GM23338 (cell line): ENCODE measurements around the gene PLXNA2. TPM values are rescaled to one million over a fixed set of nuclear protein-coding genes. Genes with fewer than 3 reads are reported as not detected.

Experiments
- ATAC-seq: fragments of 200-7000 bp; cut with Tn5 transposase; 3 replicates; pipeline ENCODE4 v1.9.1; 2020
- DNase-seq: peaks from one replicate; pipeline ENCODE4 v3.0.0-alpha.2; 2015; ENCODE audit warnings: low spot score
- H2AFZ ChIP-seq: fragments of 200-600 bp; sonication (generic); 2 replicates; pipeline ENCODE4 v1.8.0; 2016; ENCODE audit warnings: antibody characterized with exemption, mild to moderate bottlenecking, moderate library complexity
- H3F3A ChIP-seq: fragments of 200-600 bp; sonication (generic); replicated peaks from 2 replicates; pipeline ENCODE4 v1.8.0; 2017; ENCODE audit warnings: antibody characterized with exemption, mixed run types, low read depth
- H3K27ac ChIP-seq: fragments of 200-600 bp; sonication (generic); 2 replicates; pipeline ENCODE4 v1.6.1; 2016; ENCODE audit warnings: low read depth
- H3K27me3 ChIP-seq: fragments of 200-600 bp; sonication (generic); 2 replicates; pipeline ENCODE4 v1.8.0; 2016; ENCODE audit warnings: mild to moderate bottlenecking, mixed run types, moderate library complexity; ENCODE audit not compliant: insufficient read depth
- H3K36me3 ChIP-seq: fragments of 200-600 bp; sonication (generic); 2 replicates; pipeline ENCODE4 v1.8.0; 2016; ENCODE audit warnings: mild to moderate bottlenecking; ENCODE audit not compliant: insufficient read depth
- H3K4me1 ChIP-seq: fragments of 200-600 bp; sonication (generic); 2 replicates; pipeline ENCODE4 v1.8.0; 2016; ENCODE audit warnings: mild to moderate bottlenecking, moderate library complexity; ENCODE audit not compliant: insufficient read depth
- H3K4me2 ChIP-seq: fragments of 200-600 bp; sonication (generic); 2 replicates; pipeline ENCODE4 v1.7.1; 2017; ENCODE audit warnings: mixed run types
- H3K4me3 ChIP-seq: fragments of 200-600 bp; sonication (generic); 2 replicates; pipeline ENCODE4 v1.6.1; 2016; ENCODE audit warnings: mixed run types
- H3K79me2 ChIP-seq: fragments of 200-600 bp; sonication (generic); replicated peaks from 2 replicates; pipeline ENCODE4 v1.8.0; 2017; ENCODE audit warnings: mild to moderate bottlenecking; ENCODE audit not compliant: insufficient read depth
- H3K9me2 ChIP-seq: fragments of 200-600 bp; sonication (generic); 2 replicates; pipeline ENCODE4 v1.8.0; 2017; ENCODE audit not compliant: insufficient read depth
- H4K20me1 ChIP-seq: fragments of 200-600 bp; sonication (generic); replicated peaks from 2 replicates; pipeline ENCODE4 v1.8.0; 2017; ENCODE audit warnings: mild to moderate bottlenecking; ENCODE audit not compliant: insufficient read depth
- H3K27ac Mint-ChIP-seq: 2 replicates; pipeline ENCODE4 v1.8.0; 2020; ENCODE audit warnings: inconsistent platforms, mild to moderate bottlenecking, moderate library complexity, mixed read lengths
- H3K27me3 Mint-ChIP-seq: 3 replicates; pipeline ENCODE4 v1.8.0; 2022; ENCODE audit warnings: low read depth, mild to moderate bottlenecking, moderate library complexity, mixed read lengths, inconsistent platforms; ENCODE audit not compliant: insufficient read depth, poor library complexity
- H3K36me3 Mint-ChIP-seq: 3 replicates; pipeline ENCODE4 v1.8.0; 2021; ENCODE audit warnings: low read depth, mild to moderate bottlenecking, inconsistent platforms, moderate library complexity, mixed read lengths
- H3K4me1 Mint-ChIP-seq: 3 replicates; pipeline ENCODE4 v1.8.0; 2020; ENCODE audit warnings: mild to moderate bottlenecking, inconsistent platforms, mixed read lengths
- H3K4me3 Mint-ChIP-seq: 3 replicates; pipeline ENCODE4 v1.8.0; 2021; ENCODE audit warnings: moderate library complexity, mild to moderate bottlenecking, inconsistent platforms, mixed read lengths
- H3K9me3 Mint-ChIP-seq: 3 replicates; pipeline ENCODE4 v1.8.0; 2020; ENCODE audit warnings: moderate library complexity, mild to moderate bottlenecking, inconsistent platforms, mixed read lengths
- CREB1 ChIP-seq: fragments of 250-450 bp; sonication (Bioruptor Pico); IDR thresholded peaks from 2 replicates; pipeline ENCODE4 v1.5.0; 2020; ENCODE audit warnings: low read depth, mild to moderate bottlenecking, moderate library complexity
- EZH2phosphoT487 ChIP-seq: fragments of 200-600 bp; sonication (generic); IDR thresholded peaks from one replicate; pipeline ENCODE4 v1.8.1; 2018; ENCODE audit warnings: antibody characterized with exemption; ENCODE audit not compliant: unreplicated experiment
- JUNB ChIP-seq: IDR thresholded peaks from one replicate; pipeline ENCODE4 v1.6.1; 2016; ENCODE audit warnings: antibody characterized with exemption; ENCODE audit not compliant: unreplicated experiment
- NANOG ChIP-seq: IDR thresholded peaks from 2 replicates; pipeline ENCODE4 v1.6.1; 2016; ENCODE audit warnings: antibody characterized with exemption, borderline replicate concordance
- POLR2AphosphoS5 ChIP-seq: IDR thresholded peaks from 2 replicates; pipeline ENCODE4 v1.6.1; 2016; ENCODE audit warnings: antibody characterized with exemption, low read depth
- STAT1 ChIP-seq: IDR thresholded peaks from one replicate; pipeline ENCODE4 v1.6.1; 2016; ENCODE audit warnings: antibody characterized with exemption; ENCODE audit not compliant: unreplicated experiment
- ZNF114 ChIP-seq: fragments of 250-450 bp; sonication (Bioruptor Pico); IDR thresholded peaks from 2 replicates; pipeline ENCODE4 v1.5.0; 2020; ENCODE audit warnings: mild to moderate bottlenecking, moderate library complexity
- ZNF331 ChIP-seq: fragments of 250-450 bp; sonication (Bioruptor Pico); IDR thresholded peaks from 2 replicates; pipeline ENCODE4 v1.5.0; 2020; ENCODE audit warnings: low read depth, mild to moderate bottlenecking, moderate library complexity
- polyA plus RNA-seq: library from polyadenylated mRNA; unstranded; fragments of >200 nt; fragmentation: Nextera tagmentation; extraction: Ambion mirVana; gene quantifications from 2 replicates; pipeline ENCODE4 v1.2.1, GENCODE V29; 2016
- total RNA-seq: library from RNA; depleted of rRNA; stranded (reverse); fragments of >200 nt; shearing (Covaris generic); gene quantifications from 2 replicates; pipeline ENCODE4 v1.2.3, GENCODE V29; 2014
- TF ChIP-seq, protein P1 (sequence below): IDR thresholded peaks from 2 replicates; pipeline ENCODE4 v1.6.1; 2016; ENCODE audit warnings: antibody characterized with exemption
- TF ChIP-seq, protein P2 (sequence below), 2 experiments: fragments of 200-600 bp in 1 of 2; sonication (generic) in 1 of 2; conservative IDR thresholded peaks; 2 replicates each; pipeline versions ENCODE4 v1.5.1 to v1.6.1; 2016 to 2017; ENCODE audit warnings: antibody characterized with exemption in 2 of 2, low read depth in 2 of 2, mild to moderate bottlenecking in 2 of 2, moderate library complexity in 1 of 2

PLXNA2 gene
- total and polyA plus RNA-seq, 2 experiments from 2014 or later, result 0.40 to 1.8 TPM

DNA sequence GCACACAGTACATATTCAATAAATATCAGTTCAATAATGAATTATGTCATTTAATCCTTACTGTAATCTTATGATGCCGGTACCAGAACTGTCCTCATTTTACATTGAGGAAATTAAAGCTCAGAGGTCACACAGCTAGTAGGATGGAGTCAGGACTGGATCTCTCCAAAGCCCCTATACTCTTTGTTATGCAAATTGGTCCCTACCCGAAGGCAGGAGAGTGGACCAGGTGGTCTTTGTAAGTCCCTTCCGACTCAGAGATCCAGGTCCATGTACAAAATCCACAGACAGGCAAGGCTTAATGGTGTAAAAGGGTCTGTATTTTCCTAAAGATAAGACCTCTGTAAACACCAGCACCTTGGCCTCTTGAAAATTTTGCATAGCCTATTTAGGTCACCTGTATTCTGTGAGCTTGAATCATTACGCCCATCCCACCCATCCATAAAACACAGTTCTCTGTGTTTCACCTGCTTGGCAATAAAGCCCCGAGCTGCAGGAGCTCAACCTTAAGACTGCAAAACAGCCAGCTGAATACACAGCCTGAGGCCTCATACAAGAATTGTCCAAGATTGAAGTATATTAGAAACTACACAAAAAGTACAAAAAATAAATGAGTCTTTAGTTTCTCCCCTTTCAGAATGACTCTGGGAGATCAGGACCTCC lies 41.7 kb downstream of the PLXNA2 start (continued):
- TF ChIP-seq ZNF331 (no peak), ZNF114 (CRISPR knock-in tag) (no peak), CREB1 (CRISPR knock-in tag) (no peak)
- TF ChIP-seq, protein P1, sequence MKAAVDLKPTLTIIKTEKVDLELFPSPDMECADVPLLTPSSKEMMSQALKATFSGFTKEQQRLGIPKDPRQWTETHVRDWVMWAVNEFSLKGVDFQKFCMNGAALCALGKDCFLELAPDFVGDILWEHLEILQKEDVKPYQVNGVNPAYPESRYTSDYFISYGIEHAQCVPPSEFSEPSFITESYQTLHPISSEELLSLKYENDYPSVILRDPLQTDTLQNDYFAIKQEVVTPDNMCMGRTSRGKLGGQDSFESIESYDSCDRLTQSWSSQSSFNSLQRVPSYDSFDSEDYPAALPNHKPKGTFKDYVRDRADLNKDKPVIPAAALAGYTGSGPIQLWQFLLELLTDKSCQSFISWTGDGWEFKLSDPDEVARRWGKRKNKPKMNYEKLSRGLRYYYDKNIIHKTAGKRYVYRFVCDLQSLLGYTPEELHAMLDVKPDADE, result no peak

DNA sequence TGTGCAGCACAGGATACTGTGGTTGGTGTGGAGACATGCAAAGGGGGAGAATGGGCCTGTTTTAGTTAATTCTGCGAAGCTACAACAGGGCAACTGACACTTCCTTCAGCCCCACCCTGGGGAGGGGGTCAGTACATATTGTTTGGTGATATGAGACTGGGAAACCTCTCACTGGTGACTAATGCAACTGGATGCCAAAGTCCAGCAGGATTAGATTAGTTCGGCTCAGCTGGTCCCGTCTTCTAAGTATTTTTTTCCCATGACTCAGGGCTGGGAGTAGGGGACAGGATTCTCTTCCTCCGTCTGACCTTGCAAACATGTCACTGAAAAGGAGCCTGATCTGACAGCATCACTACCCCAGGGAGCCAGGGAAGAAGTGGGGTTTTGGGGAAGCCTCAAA lies 43.0 kb downstream of the PLXNA2 start:
- Histone ChIP-seq H3K4me2 (no peak overlapping the region), H3K79me2 (no peaks in the 10 kb centered on the region), H3K4me1 (peaks cover 3% of the 10 kb centered on the region; the same call in 1 of the 2 replicates)

DNA sequence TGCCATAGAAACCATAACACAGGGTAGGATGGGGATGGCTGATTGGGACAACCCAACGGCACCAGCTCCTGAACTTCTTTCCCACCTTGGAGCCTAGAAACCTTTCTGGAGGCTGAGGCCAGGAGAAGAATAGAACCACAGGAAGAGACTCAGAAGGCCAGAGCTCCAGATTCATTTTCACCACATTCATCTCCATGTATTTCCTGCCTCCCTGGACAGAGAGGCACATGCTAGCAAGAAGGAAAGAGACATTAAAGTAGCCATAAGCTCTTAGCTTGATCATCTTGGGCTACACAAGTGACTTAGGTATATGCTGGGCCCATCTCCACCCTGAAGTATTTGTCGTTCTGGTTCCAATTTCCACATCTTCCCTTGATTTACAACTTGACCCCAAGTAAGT lies 44.1 kb downstream of the PLXNA2 start:
- Histone ChIP-seq H3F3A (no peaks in the 10 kb centered on the region), H3K36me3 (no peaks in the 10 kb centered on the region), H3K4me2 (no peak overlapping the region), H3K27ac (no peak overlapping the region), H4K20me1 (no peaks in the 10 kb centered on the region), H2AFZ (no peak overlapping the region), H3K9me2 (no peaks in the 10 kb centered on the region), H3K79me2 (no peaks in the 10 kb centered on the region), H3K4me3 (no peak overlapping the region), H3K4me1 (peaks cover 3% of the 10 kb centered on the region; the same call in 1 of the 2 replicates), H3K27me3 (no peaks in the 10 kb centered on the region)
- no peak for DNase-seq
- TF ChIP-seq CREB1 (CRISPR knock-in tag) (no peak), POLR2AphosphoS5 (no peak), ZNF114 (CRISPR knock-in tag) (no peak), NANOG (no peak), JUNB (no peak), ZNF331 (no peak), EZH2phosphoT487 (no peak), STAT1 (no peak)
- TF ChIP-seq, protein P2, sequence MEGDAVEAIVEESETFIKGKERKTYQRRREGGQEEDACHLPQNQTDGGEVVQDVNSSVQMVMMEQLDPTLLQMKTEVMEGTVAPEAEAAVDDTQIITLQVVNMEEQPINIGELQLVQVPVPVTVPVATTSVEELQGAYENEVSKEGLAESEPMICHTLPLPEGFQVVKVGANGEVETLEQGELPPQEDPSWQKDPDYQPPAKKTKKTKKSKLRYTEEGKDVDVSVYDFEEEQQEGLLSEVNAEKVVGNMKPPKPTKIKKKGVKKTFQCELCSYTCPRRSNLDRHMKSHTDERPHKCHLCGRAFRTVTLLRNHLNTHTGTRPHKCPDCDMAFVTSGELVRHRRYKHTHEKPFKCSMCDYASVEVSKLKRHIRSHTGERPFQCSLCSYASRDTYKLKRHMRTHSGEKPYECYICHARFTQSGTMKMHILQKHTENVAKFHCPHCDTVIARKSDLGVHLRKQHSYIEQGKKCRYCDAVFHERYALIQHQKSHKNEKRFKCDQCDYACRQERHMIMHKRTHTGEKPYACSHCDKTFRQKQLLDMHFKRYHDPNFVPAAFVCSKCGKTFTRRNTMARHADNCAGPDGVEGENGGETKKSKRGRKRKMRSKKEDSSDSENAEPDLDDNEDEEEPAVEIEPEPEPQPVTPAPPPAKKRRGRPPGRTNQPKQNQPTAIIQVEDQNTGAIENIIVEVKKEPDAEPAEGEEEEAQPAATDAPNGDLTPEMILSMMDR (conservative IDR thresholded peaks at IDR 0.05; ENCODE audit: low read depth in 2 of 2), result no peak
- Mint-ChIP-seq H3K27ac (no peak overlapping the region), H3K36me3 (no peaks in the 10 kb centered on the region), H3K4me1 (peaks cover 6% of the 10 kb centered on the region; the same call in 2 of the 3 replicates), H3K4me3 (no peak overlapping the region), H3K9me3 (no peaks in the 10 kb centered on the region), H3K27me3 (peaks cover 4% of the 10 kb centered on the region)
- ATAC-seq, result no peak

More for the DNA sequence above, 43.0 kb downstream of the PLXNA2 start:
- no peaks in the 10 kb centered on the region for H3F3A ChIP-seq
- no peaks in the 10 kb centered on the region for H3K9me2 ChIP-seq
- no peaks in the 10 kb centered on the region for H4K20me1 ChIP-seq
- Mint-ChIP-seq H3K27ac (no peak overlapping the region), H3K4me1 (peaks cover 6% of the 10 kb centered on the region; the same call in 2 of the 3 replicates), H3K4me3 (no peak overlapping the region), H3K9me3 (no peaks in the 10 kb centered on the region), H3K36me3 (no peaks in the 10 kb centered on the region), H3K27me3 (peaks cover 4% of the 10 kb centered on the region)
- ATAC-seq (no peak), DNase-seq (no peak)
- no peak for TF ChIP-seq CREB1 (CRISPR knock-in tag)
- TF ChIP-seq, protein P2 (conservative IDR thresholded peaks at IDR 0.05; ENCODE audit: low read depth in 2 of 2), result no peak
- TF ChIP-seq POLR2AphosphoS5, result no peak
- no peak overlapping the region for H3K4me3 ChIP-seq
- no peak overlapping the region for H3K27ac ChIP-seq
- no peaks in the 10 kb centered on the region for H3K27me3 ChIP-seq
- H3K36me3 ChIP-seq, result no peaks in the 10 kb centered on the region
- H2AFZ ChIP-seq, result no peak overlapping the region
